ENCODE measurements around the gene ARHGAP45. TPM values are rescaled to one million over a fixed set of nuclear protein-coding genes. Genes with fewer than 3 reads are reported as not detected.
"Not testable (repeated sequence)": the region's sequence is repeated elsewhere in the genome, so short reads cannot be mapped to it uniquely, and the experiment has no call there.

Gene ARHGAP45
- polyA plus RNA-seq, 6 donors from 2014 or later: 181 to 432 (median 210) TPM

GRCh38 chr19:1122972-1123363, 56.0 kb downstream of the ARHGAP45 start:
- ATAC-seq (ENCODE audit: low read depth in 2 of 2): peak in 1 of 2 donors; percentile 38
- DNase-seq: no peak
- H3K9me3 Mint-ChIP-seq: no peaks in the 10 kb centered on the region
- H3K36me3 Mint-ChIP-seq: no peaks in the 10 kb centered on the region
- H3K4me1 Mint-ChIP-seq: peaks cover 5 to 6% (median 6%) of the 10 kb centered on the region in 3 donors
- H3K27ac Mint-ChIP-seq: peak overlapping the region in 1 of 6 donors; percentile 39
- no peak overlapping the region for H3K4me3 Mint-ChIP-seq
- no peaks in the 10 kb centered on the region for H3K27me3 Mint-ChIP-seq

- Mint-ChIP-seq H3K36me3 (no peaks in the 10 kb centered on the region), H3K27ac (no peak overlapping the region), H3K9me3 (no peaks in the 10 kb centered on the region)
Measured at GRCh38 chr19:1123381-1123780, 56.4 kb downstream of the ARHGAP45 start.

GRCh38 chr19:1123885-1124677, 57.1 kb downstream of the ARHGAP45 start:
- no peaks in the 10 kb centered on the region for H3K27me3 Mint-ChIP-seq
- peaks cover 5 to 7% (median 6%) of the 10 kb centered on the region in 3 donors for H3K4me1 Mint-ChIP-seq
- no peaks in the 10 kb centered on the region for H3K36me3 Mint-ChIP-seq
- ATAC-seq (ENCODE audit: low read depth in 2 of 2) (no peak), DNase-seq (no peak)
- no peak overlapping the region for H3K4me3 Mint-ChIP-seq
- H3K9me3 Mint-ChIP-seq: no peaks in the 10 kb centered on the region
- peak overlapping the region in 1 of 6 donors; percentile 60 for H3K27ac Mint-ChIP-seq

More at GRCh38 chr19:1123381-1123780, 56.4 kb downstream of the ARHGAP45 start:
- DNase-seq (no peak), ATAC-seq (ENCODE audit: low read depth in 2 of 2) (no peak)
- Mint-ChIP-seq H3K4me3 (no peak overlapping the region), H3K4me1 (peaks cover 5 to 7% (median 6%) of the 10 kb centered on the region in 3 donors), H3K27me3 (no peaks in the 10 kb centered on the region)

- no peak overlapping the region for H3K4me3 Mint-ChIP-seq
- H3K27ac Mint-ChIP-seq: peak overlapping the region in 1 of 6 donors; percentile 79
Measured at GRCh38 chr19:1125601-1126467, 58.9 kb downstream of the ARHGAP45 start.

GRCh38 chr19:1126984-1127760, 60.2 kb downstream of the ARHGAP45 start:
- Mint-ChIP-seq H3K27ac (peak overlapping the region in 1 of 6 donors; percentile 13), H3K4me1 (peaks cover 9 to 20% (median 20%) of the 10 kb centered on the region in 3 donors), H3K36me3 (no peaks in the 10 kb centered on the region), H3K9me3 (no peaks in the 10 kb centered on the region), H3K4me3 (peak overlapping the region in 1 of 8 donors; percentile 24), H3K27me3 (no peaks in the 10 kb centered on the region)
- DNase-seq (no peak), ATAC-seq (ENCODE audit: low read depth in 2 of 2) (no peak)

More at GRCh38 chr19:1125601-1126467, 58.9 kb downstream of the ARHGAP45 start:
- no peaks in the 10 kb centered on the region for H3K36me3 Mint-ChIP-seq
- H3K9me3 Mint-ChIP-seq: no peaks in the 10 kb centered on the region
- DNase-seq (no peak), ATAC-seq (ENCODE audit: low read depth in 2 of 2) (no peak)
- peaks cover 9 to 17% (median 12%) of the 10 kb centered on the region in 3 donors for H3K4me1 Mint-ChIP-seq
- no peaks in the 10 kb centered on the region for H3K27me3 Mint-ChIP-seq

GRCh38 chr19:1128106-1128505, 61.1 kb downstream of the ARHGAP45 start:
- no peak for ATAC-seq (ENCODE audit: low read depth in 2 of 2)
- Mint-ChIP-seq H3K36me3 (no peaks in the 10 kb centered on the region), H3K27ac (peak overlapping the region in 2 of 6 donors; percentile 13 to 57), H3K4me1 (peaks cover 9 to 20% (median 20%) of the 10 kb centered on the region in 3 donors), H3K9me3 (no peaks in the 10 kb centered on the region), H3K27me3 (no peaks in the 10 kb centered on the region), H3K4me3 (no peak overlapping the region)
- DNase-seq: no peak

GRCh38 chr19:1129084-1129483, 62.1 kb downstream of the ARHGAP45 start:
- DNase-seq, H3K27ac Mint-ChIP-seq: not testable (repeated sequence)

GRCh38 chr19:1129535-1129934, 62.6 kb downstream of the ARHGAP45 start:
- DNase-seq (no peak), ATAC-seq (ENCODE audit: low read depth in 2 of 2) (no peak)
- peaks cover 9 to 30% (median 28%) of the 10 kb centered on the region in 3 donors for H3K4me1 Mint-ChIP-seq
- H3K4me3 Mint-ChIP-seq: peak overlapping the region in 5 of 8 donors; percentile 16 to 89 (median 76)
- no peaks in the 10 kb centered on the region for H3K27me3 Mint-ChIP-seq
- H3K27ac Mint-ChIP-seq: no peak overlapping the region
- no peaks in the 10 kb centered on the region for H3K9me3 Mint-ChIP-seq
- no peaks in the 10 kb centered on the region for H3K36me3 Mint-ChIP-seq

More at GRCh38 chr19:1129084-1129483, 62.1 kb downstream of the ARHGAP45 start:
- not testable (repeated sequence) for H3K27me3 Mint-ChIP-seq; H3K9me3 Mint-ChIP-seq; H3K36me3 Mint-ChIP-seq; ATAC-seq (ENCODE audit: low read depth in 2 of 2)
- Mint-ChIP-seq H3K4me1 (peaks cover 9 to 29% (median 25%) of the 10 kb centered on the region in 3 donors), H3K4me3 (peak overlapping the region in 1 of 8 donors; percentile 47)

GRCh38 chr19:1130771-1131717, 64.1 kb downstream of the ARHGAP45 start:
- peaks cover 16 to 30% (median 29%) of the 10 kb centered on the region in 3 donors for H3K4me1 Mint-ChIP-seq

GRCh38 chr19:1131718-1132551, 65.0 kb downstream of the ARHGAP45 start:
- Mint-ChIP-seq H3K4me3 (peak overlapping the region; percentile 76 to 90 (median 86)), H3K27ac (peak overlapping the region in 5 of 6 donors; percentile 63 to 94 (median 88)), H3K27me3 (no peaks in the 10 kb centered on the region), H3K36me3 (no peaks in the 10 kb centered on the region), H3K9me3 (no peaks in the 10 kb centered on the region), H3K4me1 (peaks cover 22 to 35% (median 34%) of the 10 kb centered on the region in 3 donors)
- ATAC-seq (ENCODE audit: low read depth in 2 of 2) (peak; percentile 82 to 86), DNase-seq (peak; percentile 89)

More at GRCh38 chr19:1130771-1131717, 64.1 kb downstream of the ARHGAP45 start:
- ATAC-seq (ENCODE audit: low read depth in 2 of 2): no peak
- H3K27ac Mint-ChIP-seq: peak overlapping the region in 5 of 6 donors; percentile 80 to 94 (median 87)
- no peaks in the 10 kb centered on the region for H3K27me3 Mint-ChIP-seq
- no peaks in the 10 kb centered on the region for H3K36me3 Mint-ChIP-seq
- DNase-seq: no peak
- peak overlapping the region; percentile 76 to 90 (median 86) for H3K4me3 Mint-ChIP-seq
- H3K9me3 Mint-ChIP-seq: no peaks in the 10 kb centered on the region
